GM21529 (cell line): ENCODE results near the gene RABGGTA.

ENCODE experiments used
- ATAC-seq: cut with Tn5 transposase; IDR thresholded peaks from one replicate; pipeline ENCODE4 v1.9.1; 2021; ENCODE audit not compliant: unreplicated experiment

The RABGGTA gene

GRCh38 chr14:24271134-24271833 lies at the start of gene RABGGTA:
Gene RABGGTA, minus strand, starts transcription at chr14:24271597. Its CDS starts 482 bp downstream, at chr14:24271115.
- ATAC-seq, result peak; percentile 81

GRCh38 chr14:24317141-24317928 lies 45.9 kb upstream of the RABGGTA start:
- no peak for ATAC-seq

GRCh38 chr14:24316597-24316950 lies 45.2 kb upstream of the RABGGTA start:
- no peak for ATAC-seq

GRCh38 chr14:24315807-24316596 lies 44.6 kb upstream of the RABGGTA start:
- no peak for ATAC-seq

- ATAC-seq, result no peak
These were observed 43.9 kb upstream of the RABGGTA start for GRCh38 chr14:24315243-24315806.

- ATAC-seq, result no peak
These were observed 43.2 kb upstream of the RABGGTA start for GRCh38 chr14:24314377-24315193.

GRCh38 chr14:24313913-24314312 lies 42.5 kb upstream of the RABGGTA start:
- no peak for ATAC-seq

GRCh38 chr14:24312736-24313507 lies 41.5 kb upstream of the RABGGTA start:
- ATAC-seq, result no peak

GRCh38 chr14:24311837-24312615 lies 40.6 kb upstream of the RABGGTA start:
- no peak for ATAC-seq

- peak; percentile 58 for ATAC-seq
These were observed 39.5 kb upstream of the RABGGTA start, which contains the start of gene LTB4R for GRCh38 chr14:24310646-24311604. Gene LTB4R, plus strand, starts transcription at chr14:24311502. Its CDS starts 4,150 bp downstream, at chr14:24315652.

GRCh38 chr14:24310265-24310645 lies 38.9 kb upstream of the RABGGTA start:
- ATAC-seq, result no peak

GRCh38 chr14:24309538-24310264 lies 38.3 kb upstream of the RABGGTA start, which contains the start of gene LTB4R2:
Gene LTB4R2, plus strand, starts transcription at chr14:24310140. Its CDS starts 525 bp downstream, at chr14:24310665.
- ATAC-seq, result no peak

GRCh38 chr14:24308342-24309124 lies 37.1 kb upstream of the RABGGTA start:
- ATAC-seq, result no peak

GRCh38 chr14:24307575-24308341 lies 36.4 kb upstream of the RABGGTA start, which contains the start of gene CIDEB:
Gene CIDEB, minus strand, starts transcription at chr14:24307977. Its CDS starts 119 bp downstream, at chr14:24307858.
- ATAC-seq, result no peak

GRCh38 chr14:24307156-24307574 lies 35.8 kb upstream of the RABGGTA start:
- no peak for ATAC-seq
